Choroid plexus epithelial cell (primary cell): Measurements from ENCODE around the gene PLAU.
"Not testable (repeated sequence)": the region's sequence is repeated elsewhere in the genome, so short reads cannot be mapped to it uniquely, and the experiment has no call there.

ENCODE experiments used
- DNase-seq: peaks from one replicate; pipeline ENCODE4 v3.0.0-alpha.2; 2010; ENCODE audit warnings: low read depth
- H3K4me3 ChIP-seq: 2 replicates; pipeline ENCODE4 v1.5.1; 2011; ENCODE audit warnings: low read depth, mild to moderate bottlenecking, control low read depth, low read length, moderate library complexity
- TF ChIP-seq, protein P1 (sequence below): conservative IDR thresholded peaks from 2 replicates; pipeline ENCODE4 v1.5.1; 2011; ENCODE audit warnings: low read depth, mild to moderate bottlenecking, control low read depth, inconsistent platforms, low read length, moderate library complexity

Gene PLAU

DNA sequence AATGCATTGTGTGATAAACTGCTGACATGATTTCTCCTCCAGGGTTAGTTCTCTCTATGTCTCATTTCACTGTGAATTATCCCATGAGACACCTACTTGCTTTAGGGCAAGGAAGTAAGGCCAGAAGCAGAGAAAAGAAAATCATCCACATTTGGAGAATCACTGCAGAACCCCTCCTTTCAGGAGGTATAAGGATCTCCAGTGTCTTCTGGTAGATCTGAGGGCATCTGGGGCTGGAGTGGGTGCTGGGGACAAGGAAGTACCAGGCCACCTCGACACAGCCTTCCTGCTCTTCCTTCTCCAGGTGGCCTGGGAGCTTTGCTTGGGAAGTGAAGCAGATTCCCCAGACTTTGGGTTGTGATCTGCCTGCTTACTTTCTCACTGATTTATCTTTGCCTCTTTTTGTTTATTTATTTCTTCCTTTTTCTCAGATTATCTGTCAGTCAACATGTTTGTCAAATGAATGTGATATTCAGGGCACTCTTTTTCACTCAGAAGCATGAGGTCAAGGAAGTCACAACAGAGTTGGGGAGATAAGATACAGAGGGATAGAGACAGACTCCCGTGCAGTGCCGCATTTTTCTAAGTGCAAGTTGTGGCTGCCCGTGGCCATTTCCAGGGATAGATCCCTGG, 24.2 kb upstream of the PLAU start:
- TF ChIP-seq, protein P1, sequence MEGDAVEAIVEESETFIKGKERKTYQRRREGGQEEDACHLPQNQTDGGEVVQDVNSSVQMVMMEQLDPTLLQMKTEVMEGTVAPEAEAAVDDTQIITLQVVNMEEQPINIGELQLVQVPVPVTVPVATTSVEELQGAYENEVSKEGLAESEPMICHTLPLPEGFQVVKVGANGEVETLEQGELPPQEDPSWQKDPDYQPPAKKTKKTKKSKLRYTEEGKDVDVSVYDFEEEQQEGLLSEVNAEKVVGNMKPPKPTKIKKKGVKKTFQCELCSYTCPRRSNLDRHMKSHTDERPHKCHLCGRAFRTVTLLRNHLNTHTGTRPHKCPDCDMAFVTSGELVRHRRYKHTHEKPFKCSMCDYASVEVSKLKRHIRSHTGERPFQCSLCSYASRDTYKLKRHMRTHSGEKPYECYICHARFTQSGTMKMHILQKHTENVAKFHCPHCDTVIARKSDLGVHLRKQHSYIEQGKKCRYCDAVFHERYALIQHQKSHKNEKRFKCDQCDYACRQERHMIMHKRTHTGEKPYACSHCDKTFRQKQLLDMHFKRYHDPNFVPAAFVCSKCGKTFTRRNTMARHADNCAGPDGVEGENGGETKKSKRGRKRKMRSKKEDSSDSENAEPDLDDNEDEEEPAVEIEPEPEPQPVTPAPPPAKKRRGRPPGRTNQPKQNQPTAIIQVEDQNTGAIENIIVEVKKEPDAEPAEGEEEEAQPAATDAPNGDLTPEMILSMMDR: no peak
- DNase-seq: peak; percentile 29
- no peak overlapping the region for H3K4me3 ChIP-seq

DNA sequence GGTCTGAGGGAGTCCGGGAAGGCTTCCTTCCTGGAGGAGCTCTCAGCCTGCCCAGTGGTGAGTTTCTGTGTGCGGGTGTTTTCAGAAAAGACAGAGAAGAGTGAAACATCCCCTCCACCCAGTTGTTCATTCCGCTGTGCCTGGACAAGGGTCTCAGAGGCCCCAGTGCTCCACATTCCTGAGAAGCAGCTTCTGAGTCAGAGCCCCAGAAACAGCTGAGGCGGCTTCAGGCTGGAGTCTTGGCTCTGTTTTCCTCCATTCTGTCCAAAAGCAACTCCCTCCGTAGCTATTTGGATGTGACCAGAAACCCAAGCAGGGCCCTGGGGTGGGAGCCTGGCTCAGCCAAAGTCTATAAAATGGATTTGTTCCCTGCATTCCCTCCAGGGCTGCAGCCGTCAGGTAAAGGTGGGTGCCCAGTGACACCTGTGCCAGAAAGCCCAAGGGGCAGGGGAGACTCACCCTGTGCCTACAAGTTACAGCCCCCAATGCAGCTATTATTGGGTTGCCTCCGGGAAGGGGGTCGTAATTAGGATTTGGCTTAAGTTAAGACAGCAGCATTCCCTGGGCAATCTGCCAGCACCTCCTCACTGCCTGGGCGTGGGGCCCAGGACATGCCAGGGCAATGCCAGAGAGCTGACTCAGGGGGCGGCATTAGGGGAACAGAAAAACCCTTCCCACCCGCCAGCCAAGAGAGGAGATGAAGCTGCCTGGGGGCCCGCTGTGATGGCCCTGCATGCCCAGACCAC, 23.5 kb upstream of the PLAU start:
- H3K4me3 ChIP-seq: no peak overlapping the region
- peak; percentile 87 for DNase-seq
- TF ChIP-seq, protein P1: peak; percentile 6

DNA sequence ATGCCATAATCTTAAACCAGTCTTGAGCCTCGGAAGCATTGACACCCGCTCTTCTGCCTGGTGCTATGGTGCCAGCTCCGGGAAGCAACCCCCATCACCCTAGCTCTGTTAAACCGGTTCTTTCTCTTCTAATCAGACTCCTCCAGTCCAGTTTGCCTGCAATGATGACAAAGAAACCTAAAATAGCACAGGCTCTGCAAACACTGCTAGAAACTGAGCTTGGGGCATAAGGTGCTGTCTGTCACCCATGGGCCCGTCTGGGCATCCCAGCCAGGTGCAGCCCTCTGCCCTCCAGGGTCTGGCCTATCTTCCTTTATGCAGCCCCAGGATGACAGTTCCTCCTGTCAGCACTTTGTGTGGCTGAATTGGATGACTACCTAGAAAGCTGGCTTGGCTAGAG, 22.4 kb upstream of the PLAU start:
- TF ChIP-seq, protein P1: no peak
- DNase-seq: no peak
- no peak overlapping the region for H3K4me3 ChIP-seq

DNA sequence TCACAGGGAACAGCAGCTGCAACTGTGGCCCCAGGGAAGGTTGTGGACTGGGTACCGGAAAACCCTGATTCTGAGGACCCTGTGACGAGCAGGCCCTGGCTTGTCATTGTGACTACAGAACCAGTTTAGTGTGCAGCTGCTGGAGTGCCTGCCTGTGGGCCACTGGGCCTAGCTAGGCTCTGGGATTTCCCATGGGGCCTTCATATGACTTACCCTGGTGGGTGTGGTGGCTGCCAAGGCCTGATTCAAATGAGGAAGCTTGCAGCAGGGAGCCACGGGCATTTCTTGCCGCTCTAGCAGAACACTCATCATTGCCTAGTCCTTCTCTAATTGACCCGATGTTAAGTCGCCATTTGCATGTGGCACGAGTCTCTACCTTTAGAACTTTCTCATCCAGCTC, 21.9 kb upstream of the PLAU start:
- TF ChIP-seq, protein P1: no peak
- peak; percentile 59 for DNase-seq
- H3K4me3 ChIP-seq: no peak overlapping the region

DNA sequence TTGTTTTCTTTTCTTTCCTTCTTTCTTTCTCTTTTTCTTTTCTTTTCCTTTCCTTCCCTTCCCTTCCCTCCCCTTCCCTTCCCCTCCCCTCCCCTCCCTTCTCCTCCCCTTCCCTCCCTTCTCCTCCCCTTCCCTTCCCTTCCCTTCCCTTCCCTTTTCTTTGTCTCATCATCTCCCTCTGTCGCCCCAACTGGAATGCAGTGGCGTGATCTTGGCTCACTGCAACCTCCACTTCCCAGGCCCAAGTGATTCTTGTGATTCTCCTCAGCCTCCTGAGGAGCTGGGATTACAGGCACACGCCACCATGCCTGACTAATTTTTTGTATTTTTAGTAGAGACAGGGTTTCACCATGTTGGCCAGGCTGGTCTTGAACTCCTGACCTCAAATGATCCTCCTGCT, 21.5 kb upstream of the PLAU start:
- DNase-seq: not testable (repeated sequence)

DNA sequence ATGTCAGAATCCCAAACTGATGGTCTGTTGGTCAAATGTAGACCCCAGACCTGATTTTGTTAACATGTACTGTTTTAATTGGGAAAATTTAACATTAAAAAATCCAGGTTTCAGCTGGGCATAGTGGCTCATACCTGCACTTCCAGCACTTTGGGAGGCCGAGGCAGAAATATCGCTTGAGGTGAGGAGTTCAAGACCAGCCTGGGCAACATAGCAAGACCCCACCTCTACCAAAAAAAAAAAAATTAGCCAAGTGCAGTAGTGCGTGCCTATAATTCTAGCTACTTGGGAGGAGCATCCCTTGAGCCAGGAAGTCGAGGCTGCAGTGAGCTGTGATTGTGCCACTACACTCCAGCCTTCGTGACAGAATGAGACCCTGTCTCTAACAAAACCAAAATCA, 20.7 kb upstream of the PLAU start:
- TF ChIP-seq, protein P1: no peak
- DNase-seq: no peak

More for the DNA sequence above, 21.5 kb upstream of the PLAU start:
- H3K4me3 ChIP-seq: not testable (repeated sequence)

DNA sequence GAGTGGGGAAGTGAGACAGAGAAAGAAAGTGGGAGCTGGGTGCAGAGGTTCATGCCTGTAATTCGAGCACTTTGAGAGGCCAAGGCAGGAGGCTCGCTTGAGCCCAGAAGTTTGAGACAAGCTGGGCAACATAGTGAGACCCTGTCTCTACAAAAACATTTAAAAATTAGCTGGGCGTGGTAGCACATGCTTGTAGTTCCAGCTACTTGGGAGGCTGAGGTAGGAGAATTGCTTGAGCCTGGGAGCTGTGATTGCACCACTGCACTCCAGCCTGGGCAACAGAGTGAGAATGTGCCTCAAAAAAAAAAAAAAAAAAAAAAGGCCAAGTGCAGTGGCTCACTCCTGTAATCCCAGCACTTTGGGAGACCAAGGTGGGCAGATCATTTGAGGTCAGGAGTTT, 20.1 kb upstream of the PLAU start:
- DNase-seq, H3K4me3 ChIP-seq: not testable (repeated sequence)

More for the DNA sequence above, 20.7 kb upstream of the PLAU start:
- H3K4me3 ChIP-seq: no peak overlapping the region

DNA sequence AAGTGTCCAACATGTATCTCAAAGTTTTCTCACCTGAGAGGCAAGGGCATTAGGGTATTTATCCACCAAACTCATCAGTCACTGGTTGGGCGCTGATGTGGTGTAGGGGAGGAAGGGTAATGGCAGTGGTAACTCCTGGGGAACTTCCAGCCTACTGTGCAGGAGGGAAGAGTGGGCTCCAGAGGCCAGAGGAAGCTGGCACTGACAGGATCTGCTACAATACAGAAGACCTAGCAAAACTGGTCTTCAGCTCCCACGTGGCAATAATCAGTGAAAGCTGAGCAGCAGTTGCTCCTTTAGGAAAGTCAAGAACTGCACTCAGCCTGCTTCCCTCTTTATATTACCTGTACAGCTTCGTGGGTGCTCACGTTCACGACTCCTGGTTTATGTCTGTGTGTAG, 19.4 kb upstream of the PLAU start:
- TF ChIP-seq, protein P1: no peak
- no peak overlapping the region for H3K4me3 ChIP-seq
- DNase-seq: no peak
